Measurements from ENCODE around the gene ACSL1.

The ACSL1 gene

GRCh38 chr4:184778325-184778724 is 47.4 kb downstream of the ACSL1 start:
- Histone ChIP-seq H3K36me3 (ENCODE audit: control insufficient read depth in 1 of 2, insufficient read depth in 2 of 2, low read length in 2 of 2) (peaks cover 0 to 6% of the 10 kb centered on the region in 2 donors), H3K9me3 (ENCODE audit: control insufficient read depth in 1 of 2, low read length in 2 of 2) (no peaks in the 10 kb centered on the region), H3K27me3 (ENCODE audit: control insufficient read depth in 1 of 2, insufficient read depth in 2 of 2, low read length in 2 of 2) (no peaks in the 10 kb centered on the region), H3K9ac (ENCODE audit: low read depth in 1 of 2, low read length in 2 of 2) (no peak overlapping the region), H3K4me3 (ENCODE audit: low read depth in 1 of 2, low read length in 2 of 2) (no peak overlapping the region), H3K4me1 (ENCODE audit: control insufficient read depth in 1 of 2, insufficient read depth in 2 of 2, low read length in 2 of 2) (no peaks in the 10 kb centered on the region), H3K27ac (ENCODE audit: low read depth, low read length) (no peak overlapping the region)

DNA sequence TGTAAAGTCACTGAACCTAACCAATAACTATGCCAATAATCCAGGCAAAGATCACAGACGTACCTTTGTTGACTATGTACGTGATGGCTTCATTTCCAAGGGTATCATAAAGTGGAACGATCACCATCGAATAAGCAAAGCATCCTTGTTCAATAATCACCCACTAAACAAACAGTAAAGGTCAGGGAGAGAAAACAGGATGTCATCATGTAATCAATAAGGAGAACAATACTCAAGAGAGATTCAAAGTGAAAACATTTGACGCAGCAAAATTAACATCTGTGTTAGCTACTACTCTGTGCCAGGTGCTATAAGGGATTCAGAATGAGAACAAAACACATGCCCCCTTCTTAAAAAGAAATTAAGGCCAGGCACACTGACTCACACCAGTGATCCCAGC is 48.9 kb downstream of the ACSL1 start:
- no peaks in the 10 kb centered on the region for H3K4me1 ChIP-seq (ENCODE audit: control insufficient read depth in 1 of 2, insufficient read depth in 2 of 2, low read length in 2 of 2)
- no peak overlapping the region for H3K27ac ChIP-seq (ENCODE audit: low read depth, low read length)
- H3K27me3 ChIP-seq (ENCODE audit: control insufficient read depth in 1 of 2, insufficient read depth in 2 of 2, low read length in 2 of 2) = no peaks in the 10 kb centered on the region
- peaks cover 0 to 15% of the 10 kb centered on the region in 2 donors for H3K36me3 ChIP-seq (ENCODE audit: control insufficient read depth in 1 of 2, insufficient read depth in 2 of 2, low read length in 2 of 2)
- H3K9me3 ChIP-seq (ENCODE audit: control insufficient read depth in 1 of 2, low read length in 2 of 2) = no peaks in the 10 kb centered on the region
- no peak overlapping the region for H3K4me3 ChIP-seq (ENCODE audit: low read depth in 1 of 2, low read length in 2 of 2)
- no peak overlapping the region for H3K9ac ChIP-seq (ENCODE audit: low read depth in 1 of 2, low read length in 2 of 2)

GRCh38 chr4:184775854-184776555 is 49.8 kb downstream of the ACSL1 start:
- peaks cover 0 to 15% of the 10 kb centered on the region in 2 donors for H3K36me3 ChIP-seq (ENCODE audit: control insufficient read depth in 1 of 2, insufficient read depth in 2 of 2, low read length in 2 of 2)
- no peaks in the 10 kb centered on the region for H3K27me3 ChIP-seq (ENCODE audit: control insufficient read depth in 1 of 2, insufficient read depth in 2 of 2, low read length in 2 of 2)
- no peaks in the 10 kb centered on the region for H3K4me1 ChIP-seq (ENCODE audit: control insufficient read depth in 1 of 2, insufficient read depth in 2 of 2, low read length in 2 of 2)
- H3K9ac ChIP-seq (ENCODE audit: low read depth in 1 of 2, low read length in 2 of 2) = no peak overlapping the region
- no peak overlapping the region for H3K27ac ChIP-seq (ENCODE audit: low read depth, low read length)
- H3K4me3 ChIP-seq (ENCODE audit: low read depth in 1 of 2, low read length in 2 of 2) = no peak overlapping the region
- H3K9me3 ChIP-seq (ENCODE audit: control insufficient read depth in 1 of 2, low read length in 2 of 2) = no peaks in the 10 kb centered on the region

DNA sequence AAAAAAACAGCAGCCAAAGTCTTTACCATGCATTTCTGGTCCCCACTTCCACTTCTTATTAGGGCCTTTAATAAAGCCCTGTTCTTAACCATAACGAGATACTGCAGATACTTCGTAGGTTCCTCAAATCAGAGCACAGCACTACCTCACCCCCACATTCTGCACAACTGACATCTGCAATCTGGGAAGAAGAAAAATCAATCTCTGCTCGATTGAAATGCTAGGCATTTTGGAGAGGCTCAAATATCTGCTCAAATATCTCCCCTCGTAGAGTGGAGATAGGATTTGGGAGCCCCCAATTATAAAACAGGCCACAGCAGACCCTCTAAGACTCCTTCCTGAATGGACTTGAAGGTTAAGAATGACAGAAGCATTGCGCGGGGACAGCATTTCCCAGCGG is 51.6 kb downstream of the ACSL1 start:
- Histone ChIP-seq H3K9ac (ENCODE audit: low read depth in 1 of 2, low read length in 2 of 2) (no peak overlapping the region), H3K4me1 (ENCODE audit: control insufficient read depth in 1 of 2, insufficient read depth in 2 of 2, low read length in 2 of 2) (no peaks in the 10 kb centered on the region), H3K27ac (ENCODE audit: low read depth, low read length) (no peak overlapping the region), H3K4me3 (ENCODE audit: low read depth in 1 of 2, low read length in 2 of 2) (no peak overlapping the region), H3K9me3 (ENCODE audit: control insufficient read depth in 1 of 2, low read length in 2 of 2) (no peaks in the 10 kb centered on the region), H3K27me3 (ENCODE audit: control insufficient read depth in 1 of 2, insufficient read depth in 2 of 2, low read length in 2 of 2) (no peaks in the 10 kb centered on the region), H3K36me3 (ENCODE audit: control insufficient read depth in 1 of 2, insufficient read depth in 2 of 2, low read length in 2 of 2) (peaks cover 0 to 21% of the 10 kb centered on the region in 2 donors)

DNA sequence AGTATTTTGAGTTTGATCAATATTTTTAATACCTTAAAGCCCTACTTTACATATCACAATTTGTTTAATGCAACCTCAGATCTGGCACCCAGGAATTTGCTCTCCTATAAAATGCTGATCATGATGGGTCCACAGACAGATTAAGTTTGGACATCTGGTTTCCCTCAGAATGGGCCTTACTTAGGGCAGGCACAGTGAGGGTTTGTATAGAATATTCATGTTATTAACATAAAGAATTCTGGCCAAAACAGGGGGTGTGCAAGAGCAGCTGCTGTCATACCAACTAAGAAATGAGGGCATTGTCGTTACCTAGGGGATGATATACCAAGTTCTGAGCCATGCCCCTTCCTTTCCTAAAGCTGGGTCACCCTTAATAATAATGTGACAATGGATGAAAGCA is 54.4 kb downstream of the ACSL1 start:
- no peaks in the 10 kb centered on the region for H3K27me3 ChIP-seq (ENCODE audit: control insufficient read depth in 1 of 2, insufficient read depth in 2 of 2, low read length in 2 of 2)
- H3K4me3 ChIP-seq (ENCODE audit: low read depth in 1 of 2, low read length in 2 of 2) = no peak overlapping the region
- no peak overlapping the region for H3K27ac ChIP-seq (ENCODE audit: low read depth, low read length)
- H3K9me3 ChIP-seq (ENCODE audit: control insufficient read depth in 1 of 2, low read length in 2 of 2) = no peaks in the 10 kb centered on the region
- H3K36me3 ChIP-seq (ENCODE audit: control insufficient read depth in 1 of 2, insufficient read depth in 2 of 2, low read length in 2 of 2) = peaks cover 8 to 40% of the 10 kb centered on the region in 2 donors
- no peaks in the 10 kb centered on the region for H3K4me1 ChIP-seq (ENCODE audit: control insufficient read depth in 1 of 2, insufficient read depth in 2 of 2, low read length in 2 of 2)
- no peak overlapping the region for H3K9ac ChIP-seq (ENCODE audit: low read depth in 1 of 2, low read length in 2 of 2)

DNA sequence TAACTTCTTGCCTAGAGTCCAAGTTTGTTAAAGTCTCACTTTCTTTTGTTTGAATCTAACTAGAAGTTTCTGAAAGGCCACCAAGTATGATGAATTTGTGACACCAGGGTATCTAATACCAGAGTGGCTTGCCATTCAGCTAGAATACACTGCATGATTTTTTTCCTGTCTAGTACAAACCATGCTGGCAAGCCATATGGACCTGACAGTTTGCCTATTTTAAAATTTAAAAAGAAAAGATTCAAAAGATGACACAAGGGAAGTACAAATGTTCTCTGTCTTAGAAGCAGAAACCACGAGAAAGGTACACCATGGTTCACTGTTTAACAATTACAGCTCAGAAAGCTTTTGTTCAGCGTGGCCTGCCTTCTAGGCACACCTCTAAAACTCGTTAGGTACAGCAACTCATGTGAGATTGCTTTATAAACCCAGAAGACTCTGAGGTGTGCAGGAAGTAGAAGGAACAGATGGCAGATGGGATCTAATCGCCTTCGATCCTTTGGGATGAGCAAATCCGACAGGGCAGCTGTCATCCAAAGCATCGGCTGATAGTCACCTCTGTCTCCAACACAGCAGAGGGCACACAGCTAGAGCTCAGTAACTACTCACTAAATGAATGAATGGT is 56.5 kb downstream of the ACSL1 start:
- H3K9ac ChIP-seq (ENCODE audit: low read depth in 1 of 2, low read length in 2 of 2) = no peak overlapping the region
- no peaks in the 10 kb centered on the region for H3K4me1 ChIP-seq (ENCODE audit: control insufficient read depth in 1 of 2, insufficient read depth in 2 of 2, low read length in 2 of 2)
- H3K27ac ChIP-seq (ENCODE audit: low read depth, low read length) = no peak overlapping the region
- no peaks in the 10 kb centered on the region for H3K9me3 ChIP-seq (ENCODE audit: control insufficient read depth in 1 of 2, low read length in 2 of 2)
- H3K27me3 ChIP-seq (ENCODE audit: control insufficient read depth in 1 of 2, insufficient read depth in 2 of 2, low read length in 2 of 2) = no peaks in the 10 kb centered on the region
- H3K36me3 ChIP-seq (ENCODE audit: control insufficient read depth in 1 of 2, insufficient read depth in 2 of 2, low read length in 2 of 2) = peaks cover 8 to 50% of the 10 kb centered on the region in 2 donors
- H3K4me3 ChIP-seq (ENCODE audit: low read depth in 1 of 2, low read length in 2 of 2) = no peak overlapping the region

DNA sequence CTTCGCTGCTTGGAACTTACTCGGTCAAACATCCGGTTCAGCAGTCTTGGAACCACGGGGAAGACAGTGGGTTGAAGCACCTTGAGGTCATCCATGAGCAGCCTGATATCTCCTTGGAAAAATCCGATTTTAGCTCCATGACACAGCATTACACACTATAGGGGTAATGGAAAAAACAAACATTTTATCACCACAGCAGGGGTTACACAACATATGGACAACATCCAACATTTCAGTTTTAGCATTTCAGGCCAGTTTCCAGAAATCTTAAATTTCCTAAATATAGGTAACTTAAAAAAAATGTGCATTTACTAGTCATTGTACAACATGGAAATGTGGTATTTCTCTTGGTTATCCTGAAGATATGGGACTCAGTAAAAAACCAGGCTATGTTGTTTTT is 57.5 kb downstream of the ACSL1 start:
- Histone ChIP-seq H3K36me3 (ENCODE audit: control insufficient read depth in 1 of 2, insufficient read depth in 2 of 2, low read length in 2 of 2) (peaks cover 8 to 50% of the 10 kb centered on the region in 2 donors), H3K27me3 (ENCODE audit: control insufficient read depth in 1 of 2, insufficient read depth in 2 of 2, low read length in 2 of 2) (no peaks in the 10 kb centered on the region), H3K4me1 (ENCODE audit: control insufficient read depth in 1 of 2, insufficient read depth in 2 of 2, low read length in 2 of 2) (no peaks in the 10 kb centered on the region), H3K9ac (ENCODE audit: low read depth in 1 of 2, low read length in 2 of 2) (no peak overlapping the region), H3K27ac (ENCODE audit: low read depth, low read length) (no peak overlapping the region), H3K9me3 (ENCODE audit: control insufficient read depth in 1 of 2, low read length in 2 of 2) (no peaks in the 10 kb centered on the region), H3K4me3 (ENCODE audit: low read depth in 1 of 2, low read length in 2 of 2) (no peak overlapping the region)

DNA sequence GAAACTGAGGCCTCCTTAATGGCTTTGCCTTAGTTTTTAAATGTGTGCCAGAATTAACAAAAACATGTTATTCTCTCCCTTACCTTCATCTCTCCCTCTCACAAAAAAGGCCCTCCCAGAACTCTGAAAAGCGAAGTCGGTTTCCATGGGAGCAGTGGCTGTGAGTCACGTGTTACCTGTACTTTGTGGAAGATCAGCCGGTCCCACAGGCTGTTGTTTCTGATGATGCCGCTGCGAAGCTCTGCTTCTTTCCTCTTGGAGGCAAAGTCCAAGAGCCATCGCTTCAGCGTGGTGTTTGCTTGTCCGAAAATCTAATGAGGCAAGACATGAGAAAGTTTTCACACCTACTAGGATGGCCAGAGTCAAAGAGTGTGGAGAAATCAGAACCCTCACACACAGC is 59.3 kb downstream of the ACSL1 start:
- Histone ChIP-seq H3K27me3 (ENCODE audit: control insufficient read depth in 1 of 2, insufficient read depth in 2 of 2, low read length in 2 of 2) (no peaks in the 10 kb centered on the region), H3K27ac (ENCODE audit: low read depth, low read length) (no peak overlapping the region), H3K4me3 (ENCODE audit: low read depth in 1 of 2, low read length in 2 of 2) (no peak overlapping the region), H3K36me3 (ENCODE audit: control insufficient read depth in 1 of 2, insufficient read depth in 2 of 2, low read length in 2 of 2) (peaks cover 8 to 51% of the 10 kb centered on the region in 2 donors), H3K4me1 (ENCODE audit: control insufficient read depth in 1 of 2, insufficient read depth in 2 of 2, low read length in 2 of 2) (peaks cover 0 to 7% of the 10 kb centered on the region in 2 donors), H3K9ac (ENCODE audit: low read depth in 1 of 2, low read length in 2 of 2) (no peak overlapping the region), H3K9me3 (ENCODE audit: control insufficient read depth in 1 of 2, low read length in 2 of 2) (no peaks in the 10 kb centered on the region)

- Histone ChIP-seq H3K4me1 (ENCODE audit: control insufficient read depth in 1 of 2, insufficient read depth in 2 of 2, low read length in 2 of 2) (peaks cover 0 to 7% of the 10 kb centered on the region in 2 donors), H3K36me3 (ENCODE audit: control insufficient read depth in 1 of 2, insufficient read depth in 2 of 2, low read length in 2 of 2) (peaks cover 8 to 54% of the 10 kb centered on the region in 2 donors), H3K27me3 (ENCODE audit: control insufficient read depth in 1 of 2, insufficient read depth in 2 of 2, low read length in 2 of 2) (no peaks in the 10 kb centered on the region), H3K4me3 (ENCODE audit: low read depth in 1 of 2, low read length in 2 of 2) (no peak overlapping the region), H3K9me3 (ENCODE audit: control insufficient read depth in 1 of 2, low read length in 2 of 2) (no peaks in the 10 kb centered on the region), H3K9ac (ENCODE audit: low read depth in 1 of 2, low read length in 2 of 2) (no peak overlapping the region), H3K27ac (ENCODE audit: low read depth, low read length) (no peak overlapping the region)
Measured at GRCh38 chr4:184765473-184766340, 60.1 kb downstream of the ACSL1 start.

DNA sequence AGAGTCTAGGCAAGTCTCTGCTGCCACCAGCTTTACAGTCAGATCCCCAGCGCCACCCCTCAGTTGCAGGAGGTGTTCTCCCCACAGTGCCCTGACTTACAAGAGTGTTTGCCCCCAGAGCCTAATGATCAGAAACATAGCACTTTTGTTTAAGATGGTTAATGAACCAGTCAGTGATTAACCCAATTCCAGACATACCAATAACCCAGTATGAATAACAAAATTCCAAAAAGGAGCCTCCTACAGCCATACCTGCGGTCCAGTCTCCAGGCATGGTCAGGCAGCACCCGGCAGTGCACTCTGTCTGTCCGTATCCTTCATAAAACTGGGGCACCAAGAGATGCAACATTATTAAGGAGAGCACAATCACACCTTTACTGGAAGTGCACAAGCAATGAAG is 61.2 kb downstream of the ACSL1 start:
- H3K9ac ChIP-seq (ENCODE audit: low read depth in 1 of 2, low read length in 2 of 2) = no peak overlapping the region
- H3K9me3 ChIP-seq (ENCODE audit: control insufficient read depth in 1 of 2, low read length in 2 of 2) = no peaks in the 10 kb centered on the region
- no peak overlapping the region for H3K4me3 ChIP-seq (ENCODE audit: low read depth in 1 of 2, low read length in 2 of 2)
- H3K27ac ChIP-seq (ENCODE audit: low read depth, low read length) = no peak overlapping the region
- peaks cover 0 to 7% of the 10 kb centered on the region in 2 donors for H3K4me1 ChIP-seq (ENCODE audit: control insufficient read depth in 1 of 2, insufficient read depth in 2 of 2, low read length in 2 of 2)
- no peaks in the 10 kb centered on the region for H3K27me3 ChIP-seq (ENCODE audit: control insufficient read depth in 1 of 2, insufficient read depth in 2 of 2, low read length in 2 of 2)
- H3K36me3 ChIP-seq (ENCODE audit: control insufficient read depth in 1 of 2, insufficient read depth in 2 of 2, low read length in 2 of 2) = peaks cover 8 to 54% of the 10 kb centered on the region in 2 donors
